22Rv1 (cell line): ENCODE results near the gene FN1.

Source experiments
- H3K27ac ChIP-seq: fragments of 450-650 bp; 2 replicates; pipeline ENCODE4 v1.5.1; 2017
- CTCF ChIP-seq: fragments of 450-650 bp; IDR thresholded peaks from 2 replicates; pipeline ENCODE4 v1.5.1; 2017; ENCODE audit warnings: mild to moderate bottlenecking
- ZFX ChIP-seq: fragments of 450-650 bp; IDR thresholded peaks from 2 replicates; pipeline ENCODE4 v1.6.1; 2017; ENCODE audit warnings: antibody characterized with exemption, borderline replicate concordance

The FN1 gene

DNA sequence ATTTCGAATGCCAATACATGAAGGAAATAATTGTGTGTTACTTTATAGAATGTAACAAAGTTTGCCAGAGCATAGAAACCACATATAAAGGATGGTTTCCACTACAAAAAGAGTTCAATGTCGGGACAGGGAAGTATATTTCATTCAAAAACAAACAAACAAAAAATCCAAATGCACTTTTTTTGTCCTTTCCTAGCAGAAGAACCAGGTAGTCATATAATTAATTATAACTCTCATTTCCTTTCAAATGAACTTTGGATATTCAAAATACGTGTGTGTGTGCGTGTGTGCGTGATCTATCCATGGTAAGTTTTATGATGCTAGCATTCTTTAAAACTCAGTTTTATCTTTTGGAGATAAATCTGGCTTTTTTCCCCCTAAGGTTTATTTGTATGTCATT lies 8.3 kb downstream of the FN1 start:
- TF ChIP-seq ZFX (no peak), CTCF (no peak)
- H3K27ac ChIP-seq = no peak overlapping the region

DNA sequence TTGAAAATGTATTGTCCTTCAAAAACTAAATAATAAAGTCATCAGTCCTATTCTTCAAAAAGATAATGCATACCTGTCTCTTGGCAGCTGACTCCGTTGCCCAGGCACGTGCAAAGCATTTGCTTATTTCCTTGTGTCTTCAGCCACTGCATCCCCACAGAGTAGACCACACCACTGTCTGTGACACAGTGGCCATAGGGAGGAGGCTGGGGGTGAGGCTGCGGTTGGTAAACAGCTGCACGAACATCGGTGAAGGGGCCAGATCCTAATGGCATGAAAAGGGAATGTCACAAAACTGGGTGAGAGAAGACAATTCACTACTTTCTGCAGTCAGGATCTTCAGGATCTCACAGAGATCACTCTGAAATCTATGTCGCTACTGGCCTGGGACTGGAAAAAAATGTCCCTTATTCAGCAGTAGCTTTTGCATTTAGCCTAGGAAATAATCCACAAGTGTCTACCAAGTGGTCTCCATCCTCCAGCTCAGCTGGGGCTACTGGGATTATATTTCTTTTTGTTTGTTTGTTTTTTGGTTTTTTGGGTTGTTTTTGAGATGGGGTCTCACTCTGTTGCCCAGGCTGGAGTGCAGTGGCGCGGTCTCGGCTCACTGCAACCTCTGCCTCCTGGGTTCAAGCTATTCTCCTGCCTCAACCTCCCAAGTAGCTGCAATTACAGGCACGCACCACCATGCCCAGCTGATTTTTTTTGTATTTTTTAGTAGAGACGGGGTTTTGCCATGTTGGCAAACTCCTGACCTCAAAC lies 10.7 kb downstream of the FN1 start:
- TF ChIP-seq ZFX (no peak), CTCF (no peak)
- H3K27ac ChIP-seq = no peak overlapping the region

GRCh38 chr2:215423928-215424540 lies 11.8 kb downstream of the FN1 start:
- TF ChIP-seq ZFX (no peak), CTCF (no peak)
- H3K27ac ChIP-seq = no peak overlapping the region

- TF ChIP-seq CTCF (no peak), ZFX (no peak)
- H3K27ac ChIP-seq = no peak overlapping the region
These were observed 12.6 kb downstream of the FN1 start for GRCh38 chr2:215423234-215423633.

- no peak for TF ChIP-seq ZFX
- TF ChIP-seq CTCF = no peak
- H3K27ac ChIP-seq = no peak overlapping the region
These were observed 13.2 kb downstream of the FN1 start for GRCh38 chr2:215422676-215423075.

- no peak overlapping the region for H3K27ac ChIP-seq
- TF ChIP-seq ZFX (no peak), CTCF (no peak)
These were observed 13.9 kb downstream of the FN1 start for GRCh38 chr2:215421859-215422461.

- TF ChIP-seq CTCF (no peak), ZFX (no peak)
- H3K27ac ChIP-seq = no peak overlapping the region
These were observed 15.4 kb downstream of the FN1 start for GRCh38 chr2:215420471-215420935.
